Upper lobe of right lung (tissue), 1 donor: ENCODE results near the gene DPP8. TPM values are rescaled to one million over a fixed set of nuclear protein-coding genes. Genes with fewer than 3 reads are reported as not detected.

ENCODE experiments used
- ATAC-seq: fragments of 200-7000 bp; cut with Tn5 transposase; one replicate; pipeline ENCODE4 v1.9.1; 2020; ENCODE audit warnings: mild to moderate bottlenecking, moderate library complexity
- DNase-seq: peaks from one replicate; pipeline ENCODE4 v3.0.0-alpha.2; 2020
- H3K27ac ChIP-seq: fragments of 200-600 bp; one replicate; pipeline ENCODE4 v1.8.0; 2022
- H3K27me3 ChIP-seq: fragments of 200-600 bp; one replicate; pipeline ENCODE4 v1.8.0; 2022; ENCODE audit warnings: mild to moderate bottlenecking
- H3K36me3 ChIP-seq: fragments of 200-600 bp; one replicate; pipeline ENCODE4 v1.8.0; 2022
- H3K4me1 ChIP-seq: fragments of 200-600 bp; one replicate; pipeline ENCODE4 v1.8.0; 2022
- H3K4me3 ChIP-seq: fragments of 200-600 bp; one replicate; pipeline ENCODE4 v1.8.0; 2022; ENCODE audit warnings: mild to moderate bottlenecking
- H3K9me3 ChIP-seq: fragments of 200-600 bp; one replicate; pipeline ENCODE4 v1.8.0; 2022
- intact Hi-C: fragments of 100-400 bp; cut with DNase I; formaldehyde crosslinking; loops from one replicate; pipeline ENCODE4 v1.11.0; 2022
- total RNA-seq: library from RNA; stranded (reverse); fragmentation: NEBNext Ultra II Directional; extraction: Animal tissue kit (Norgen Biotek cat#: 25700); gene quantifications from one replicate; pipeline ENCODE4 v1.2.1, GENCODE V29; 2021
- TF ChIP-seq, protein P1 (sequence below): fragments of 200-600 bp; IDR thresholded peaks from one replicate; pipeline ENCODE4 v1.8.0; 2022; ENCODE audit warnings: antibody characterized with exemption
- donor health status: DM: no; HTN: yes; CAD: no; lungs with severe emphysema.

Gene DPP8
- total RNA-seq, 1 donor from 2014 or later, result 28.2 TPM

GRCh38 chr15:65394936-65395335 lies 122.6 kb downstream of the DPP8 start:
- intact Hi-C loops, result no loop called here
- Histone ChIP-seq H3K4me3 (no peak overlapping the region), H3K36me3 (no peaks in the 10 kb centered on the region), H3K4me1 (no peaks in the 10 kb centered on the region), H3K27ac (no peak overlapping the region), H3K27me3 (peaks cover 44% of the 10 kb centered on the region), H3K9me3 (no peaks in the 10 kb centered on the region)
- TF ChIP-seq, protein P1, sequence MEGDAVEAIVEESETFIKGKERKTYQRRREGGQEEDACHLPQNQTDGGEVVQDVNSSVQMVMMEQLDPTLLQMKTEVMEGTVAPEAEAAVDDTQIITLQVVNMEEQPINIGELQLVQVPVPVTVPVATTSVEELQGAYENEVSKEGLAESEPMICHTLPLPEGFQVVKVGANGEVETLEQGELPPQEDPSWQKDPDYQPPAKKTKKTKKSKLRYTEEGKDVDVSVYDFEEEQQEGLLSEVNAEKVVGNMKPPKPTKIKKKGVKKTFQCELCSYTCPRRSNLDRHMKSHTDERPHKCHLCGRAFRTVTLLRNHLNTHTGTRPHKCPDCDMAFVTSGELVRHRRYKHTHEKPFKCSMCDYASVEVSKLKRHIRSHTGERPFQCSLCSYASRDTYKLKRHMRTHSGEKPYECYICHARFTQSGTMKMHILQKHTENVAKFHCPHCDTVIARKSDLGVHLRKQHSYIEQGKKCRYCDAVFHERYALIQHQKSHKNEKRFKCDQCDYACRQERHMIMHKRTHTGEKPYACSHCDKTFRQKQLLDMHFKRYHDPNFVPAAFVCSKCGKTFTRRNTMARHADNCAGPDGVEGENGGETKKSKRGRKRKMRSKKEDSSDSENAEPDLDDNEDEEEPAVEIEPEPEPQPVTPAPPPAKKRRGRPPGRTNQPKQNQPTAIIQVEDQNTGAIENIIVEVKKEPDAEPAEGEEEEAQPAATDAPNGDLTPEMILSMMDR, result no peak
- DNase-seq (no peak), ATAC-seq (no peak)

DNA sequence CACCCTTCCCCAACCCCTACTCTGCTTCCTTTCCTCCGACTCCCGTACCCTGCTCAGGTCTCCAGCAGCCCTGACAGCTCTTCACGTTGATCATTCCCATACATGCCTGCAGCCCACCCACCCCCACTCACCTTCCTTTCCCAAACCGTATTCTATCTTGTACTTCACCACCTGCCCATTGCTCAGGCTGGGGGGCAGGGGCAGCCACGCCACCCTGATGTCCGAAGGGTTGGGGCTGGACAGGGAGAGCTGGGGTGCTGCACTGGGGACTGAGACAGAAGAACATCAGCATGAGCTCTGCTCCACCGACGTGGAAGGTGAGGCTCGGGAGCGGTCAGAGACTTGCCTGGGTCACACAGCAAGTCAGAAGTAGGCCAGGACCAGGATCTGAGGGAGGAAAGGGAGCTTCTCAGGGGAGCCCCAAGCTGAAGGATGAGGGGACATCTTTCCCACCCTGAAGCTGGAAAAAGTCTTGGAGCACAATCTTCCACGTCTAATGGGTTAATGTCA lies 123.2 kb downstream of the DPP8 start:
- Histone ChIP-seq H3K9me3 (no peaks in the 10 kb centered on the region), H3K4me3 (no peak overlapping the region), H3K27ac (no peak overlapping the region), H3K27me3 (peaks cover 44% of the 10 kb centered on the region), H3K36me3 (no peaks in the 10 kb centered on the region), H3K4me1 (no peaks in the 10 kb centered on the region)
- ATAC-seq (no peak), DNase-seq (no peak)
- TF ChIP-seq, protein P1, result no peak
- intact Hi-C loops, result no loop called here

DNA sequence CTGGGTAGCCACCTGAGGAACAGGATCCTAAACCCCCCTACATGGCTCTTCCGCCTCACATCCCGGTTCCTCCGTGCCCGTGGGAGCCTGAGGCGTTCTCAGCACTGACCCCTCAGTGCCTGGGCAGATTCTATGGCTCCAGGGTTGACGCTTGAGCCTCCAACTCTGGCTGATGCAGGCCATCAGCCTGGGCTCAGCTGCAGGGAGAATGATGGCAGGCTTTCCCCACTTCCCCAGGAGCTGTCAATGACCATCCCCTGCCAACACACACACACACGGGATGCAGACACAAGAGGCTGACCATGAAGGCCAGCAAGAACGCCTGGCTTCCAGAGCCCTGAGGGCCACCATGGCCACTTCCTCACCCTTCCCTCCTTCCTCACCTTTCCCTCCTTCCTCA lies 123.9 kb downstream of the DPP8 start:
- H3K27me3 ChIP-seq, result peaks cover 44% of the 10 kb centered on the region
- intact Hi-C loops, result no loop called here
- TF ChIP-seq, protein P1, result no peak
- H3K36me3 ChIP-seq, result no peaks in the 10 kb centered on the region
- no peaks in the 10 kb centered on the region for H3K4me1 ChIP-seq
- no peak overlapping the region for H3K4me3 ChIP-seq
- ATAC-seq, result no peak
- H3K27ac ChIP-seq, result no peak overlapping the region
- H3K9me3 ChIP-seq, result no peaks in the 10 kb centered on the region
- DNase-seq, result no peak

DNA sequence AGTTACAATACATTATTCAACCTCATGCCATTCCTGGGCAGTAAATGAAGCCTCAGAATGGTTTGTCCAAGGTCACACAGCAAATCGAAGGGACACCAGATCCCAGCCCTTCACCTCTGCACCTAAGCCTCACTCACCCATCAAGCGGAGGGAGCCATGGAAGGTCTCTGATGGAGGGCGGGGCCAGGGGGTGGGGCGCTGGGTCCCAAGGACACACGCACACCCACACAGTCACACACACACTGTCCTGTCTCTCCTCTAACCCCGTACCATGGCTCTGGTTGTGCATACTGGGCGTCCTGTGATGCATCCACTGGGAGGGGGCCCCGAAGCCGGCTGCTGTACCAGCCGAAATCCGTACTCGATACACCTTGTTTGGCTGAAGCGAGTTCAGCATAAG lies 124.4 kb downstream of the DPP8 start:
- no peaks in the 10 kb centered on the region for H3K36me3 ChIP-seq
- H3K9me3 ChIP-seq, result no peaks in the 10 kb centered on the region
- H3K27me3 ChIP-seq, result peaks cover 41% of the 10 kb centered on the region
- no peaks in the 10 kb centered on the region for H3K4me1 ChIP-seq
- ATAC-seq (no peak), DNase-seq (no peak)
- no peak overlapping the region for H3K4me3 ChIP-seq
- TF ChIP-seq, protein P1, result no peak
- intact Hi-C loops, result no loop called here
- H3K27ac ChIP-seq, result no peak overlapping the region

Other genes with a start within 250 kb of the DPP8 start
- 8.3 TPM for gene PARP16, start 230.8 kb downstream of the DPP8 start, total RNA-seq
- gene RNU5A-1, start 221.6 kb downstream of the DPP8 start, total RNA-seq, result not detected
- gene RNU5B-1, start 213.0 kb downstream of the DPP8 start, total RNA-seq, result 21.6 TPM
- not detected for gene IGDCC3, start 139.7 kb downstream of the DPP8 start, total RNA-seq
- gene IGDCC4, start 94.7 kb downstream of the DPP8 start, total RNA-seq, result 0.38 TPM
- 56.8 TPM for gene HACD3, start 12.8 kb upstream of the DPP8 start, total RNA-seq
- 32.0 TPM for gene INTS14, start 93.4 kb upstream of the DPP8 start, total RNA-seq
- 11.8 TPM for gene SLC24A1, start 104.2 kb upstream of the DPP8 start, total RNA-seq